ENCODE measurements around the gene C2.

The C2 gene

GRCh38 chr6:31927242-31927862 is at the start of gene C2:
Gene C2, plus strand, starts transcription at chr6:31927717. Its CDS starts 36 bp downstream, at chr6:31927753.
- no peak for TF ChIP-seq CTCF (IDR thresholded peaks at IDR 0.05; ENCODE audit: low read depth, low read length)
- TF ChIP-seq POLR2A (IDR thresholded peaks at IDR 0.05; ENCODE audit: extremely low read depth, insufficient read length), result no peak
- TF ChIP-seq MYC (IDR thresholded peaks at IDR 0.05; ENCODE audit: low read depth, low read length), result no peak
- no peak within 1 kb of the TSS for H3K4me3 ChIP-seq (ENCODE audit: low read depth, low read length)
- DNase-seq (ENCODE audit: low read depth), result no peak

- no peak overlapping the region for H3K4me3 ChIP-seq (ENCODE audit: low read depth, low read length)
- TF ChIP-seq POLR2A (IDR thresholded peaks at IDR 0.05; ENCODE audit: extremely low read depth, insufficient read length) (no peak), CTCF (IDR thresholded peaks at IDR 0.05; ENCODE audit: low read depth, low read length) (no peak), MYC (IDR thresholded peaks at IDR 0.05; ENCODE audit: low read depth, low read length) (no peak), MAX (IDR thresholded peaks at IDR 0.05; ENCODE audit: low read depth, low read length) (no peak)
- DNase-seq (ENCODE audit: low read depth), result no peak
Observed at GRCh38 chr6:31878222-31878621, 49.3 kb upstream of the C2 start.

GRCh38 chr6:31878726-31879125 is 48.8 kb upstream of the C2 start, which contains the start of gene SLC44A4:
Gene SLC44A4, minus strand, starts transcription at chr6:31878997. Its CDS starts 17 bp downstream, at chr6:31878980.
- DNase-seq (ENCODE audit: low read depth), result no peak
- TF ChIP-seq MYC (IDR thresholded peaks at IDR 0.05; ENCODE audit: low read depth, low read length), result no peak
- TF ChIP-seq MAX (IDR thresholded peaks at IDR 0.05; ENCODE audit: low read depth, low read length), result no peak
- TF ChIP-seq POLR2A (IDR thresholded peaks at IDR 0.05; ENCODE audit: extremely low read depth, insufficient read length), result no peak
- no peak for TF ChIP-seq CTCF (IDR thresholded peaks at IDR 0.05; ENCODE audit: low read depth, low read length)
- no peak within 1 kb of the TSS for H3K4me3 ChIP-seq (ENCODE audit: low read depth, low read length)

GRCh38 chr6:31879143-31879542 is 48.4 kb upstream of the C2 start:
- no peak overlapping the region for H3K4me3 ChIP-seq (ENCODE audit: low read depth, low read length)
- DNase-seq (ENCODE audit: low read depth), result no peak
- TF ChIP-seq POLR2A (IDR thresholded peaks at IDR 0.05; ENCODE audit: extremely low read depth, insufficient read length) (no peak), MAX (IDR thresholded peaks at IDR 0.05; ENCODE audit: low read depth, low read length) (no peak), MYC (IDR thresholded peaks at IDR 0.05; ENCODE audit: low read depth, low read length) (no peak), CTCF (IDR thresholded peaks at IDR 0.05; ENCODE audit: low read depth, low read length) (no peak)

DNA sequence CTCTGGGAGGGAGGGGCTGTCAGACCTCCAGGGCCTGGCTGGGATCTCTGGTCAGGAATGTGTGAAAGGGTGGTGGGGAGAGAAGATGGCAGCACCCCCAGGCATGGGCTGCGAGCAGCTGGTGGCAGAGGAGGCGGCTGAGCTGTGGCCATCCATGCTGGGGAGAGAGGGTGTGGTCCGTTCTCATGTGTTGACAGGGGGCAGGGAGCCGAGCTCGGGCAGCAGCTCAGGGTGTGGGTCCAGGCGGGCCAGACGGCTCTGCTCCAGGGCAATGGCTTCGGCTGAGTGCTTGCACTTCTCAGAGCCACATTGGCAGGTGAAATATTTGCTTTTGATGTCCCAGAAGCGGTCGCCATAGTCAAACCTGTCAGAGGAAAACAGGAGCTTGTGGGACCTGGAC is 47.6 kb upstream of the C2 start:
- DNase-seq (ENCODE audit: low read depth), result no peak
- TF ChIP-seq MAX (IDR thresholded peaks at IDR 0.05; ENCODE audit: low read depth, low read length) (no peak), CTCF (IDR thresholded peaks at IDR 0.05; ENCODE audit: low read depth, low read length) (no peak), POLR2A (IDR thresholded peaks at IDR 0.05; ENCODE audit: extremely low read depth, insufficient read length) (no peak), MYC (IDR thresholded peaks at IDR 0.05; ENCODE audit: low read depth, low read length) (no peak)
- no peak overlapping the region for H3K4me3 ChIP-seq (ENCODE audit: low read depth, low read length)
